Neutrophil (primary cell): ENCODE data around the gene RSU1.

ENCODE experiments used
- H3K27ac ChIP-seq: fragments of 200-600 bp; sonication (generic); 2 replicates; pipeline ENCODE4 v1.5.1; 2016; ENCODE audit warnings: mild to moderate bottlenecking, moderate library complexity
- H3K27me3 ChIP-seq: fragments of 200-600 bp; sonication (generic); 2 replicates; pipeline ENCODE4 v1.6.0; 2016; ENCODE audit warnings: mild to moderate bottlenecking
- H3K36me3 ChIP-seq: fragments of 200-600 bp; sonication (generic); 2 replicates; pipeline ENCODE4 v1.5.1; 2017
- H3K4me1 ChIP-seq, 2 experiments: fragments of 200-600 bp in 1 of 2; sonication (generic) in 1 of 2; 1 replicate in 1 of 2; 2 replicates in 1 of 2; pipeline versions ENCODE4 v1.5.1 to v1.6.1; 2013 to 2016; ENCODE audit warnings: low read depth in 1 of 2, low read length in 1 of 2, mild to moderate bottlenecking in 1 of 2, moderate library complexity in 1 of 2; ENCODE audit not compliant: control insufficient read depth in 1 of 2, insufficient read depth in 1 of 2
- H3K4me3 ChIP-seq, 2 experiments: fragments of 200-600 bp in 1 of 2; sonication (generic) in 1 of 2; 1 replicate in 1 of 2; 2 replicates in 1 of 2; pipeline ENCODE4 v1.5.1; 2013 to 2016; ENCODE audit warnings: low read depth in 1 of 2, low read length in 1 of 2, mild to moderate bottlenecking in 1 of 2, moderate library complexity in 1 of 2
- H3K9me3 ChIP-seq: fragments of 200-600 bp; sonication (generic); 2 replicates; pipeline ENCODE4 v1.5.1; 2016
- CTCF ChIP-seq: fragments of 200-600 bp; sonication (generic); IDR thresholded peaks from 2 replicates; pipeline ENCODE4 v1.5.1; 2016; ENCODE audit warnings: antibody characterized with exemption

RSU1 gene

GRCh38 chr10:16562891-16563290, 254.3 kb downstream of the RSU1 start:
- Histone ChIP-seq H3K27ac (no peak overlapping the region), H3K9me3 (no peaks in the 10 kb centered on the region), H3K36me3 (no peaks in the 10 kb centered on the region), H3K4me1 (no peaks in the 10 kb centered on the region), H3K27me3 (no peaks in the 10 kb centered on the region), H3K4me3 (no peak overlapping the region)
- no peak for TF ChIP-seq CTCF

GRCh38 chr10:16559236-16559773, 257.9 kb downstream of the RSU1 start:
- H3K27ac ChIP-seq, result no peak overlapping the region
- H3K4me3 ChIP-seq, result no peak overlapping the region
- H3K4me1 ChIP-seq, result no peaks in the 10 kb centered on the region
- TF ChIP-seq CTCF, result no peak
- H3K27me3 ChIP-seq, result no peaks in the 10 kb centered on the region
- H3K9me3 ChIP-seq, result no peaks in the 10 kb centered on the region
- no peaks in the 10 kb centered on the region for H3K36me3 ChIP-seq

- no peaks in the 10 kb centered on the region for H3K9me3 ChIP-seq
- TF ChIP-seq CTCF, result no peak
- H3K27ac ChIP-seq, result no peak overlapping the region
- no peaks in the 10 kb centered on the region for H3K36me3 ChIP-seq
- H3K27me3 ChIP-seq, result peaks cover 8% of the 10 kb centered on the region
- no peaks in the 10 kb centered on the region for H3K4me1 ChIP-seq
- no peak overlapping the region for H3K4me3 ChIP-seq
Observed at GRCh38 chr10:16547973-16548372, 269.3 kb downstream of the RSU1 start.

GRCh38 chr10:16545116-16545736, 272.0 kb downstream of the RSU1 start:
- Histone ChIP-seq H3K4me3 (no peak overlapping the region), H3K27ac (no peak overlapping the region), H3K4me1 (no peaks in the 10 kb centered on the region), H3K36me3 (no peaks in the 10 kb centered on the region), H3K27me3 (peaks cover 8% of the 10 kb centered on the region), H3K9me3 (no peaks in the 10 kb centered on the region)
- TF ChIP-seq CTCF, result no peak

GRCh38 chr10:16544591-16544990, 272.6 kb downstream of the RSU1 start:
- no peaks in the 10 kb centered on the region for H3K4me1 ChIP-seq
- H3K9me3 ChIP-seq, result no peaks in the 10 kb centered on the region
- H3K27ac ChIP-seq, result no peak overlapping the region
- H3K27me3 ChIP-seq, result peaks cover 11% of the 10 kb centered on the region
- no peak overlapping the region for H3K4me3 ChIP-seq
- H3K36me3 ChIP-seq, result no peaks in the 10 kb centered on the region
- TF ChIP-seq CTCF, result no peak
